ENCODE measurements around the gene FBLN1. TPM values are rescaled to one million over a fixed set of nuclear protein-coding genes. Genes with fewer than 3 reads are reported as not detected.

Gene FBLN1
- total and polyA plus RNA-seq, 2 donors (not counting 1 experiment from before 2014, with no cell fraction given), result not detected

DNA sequence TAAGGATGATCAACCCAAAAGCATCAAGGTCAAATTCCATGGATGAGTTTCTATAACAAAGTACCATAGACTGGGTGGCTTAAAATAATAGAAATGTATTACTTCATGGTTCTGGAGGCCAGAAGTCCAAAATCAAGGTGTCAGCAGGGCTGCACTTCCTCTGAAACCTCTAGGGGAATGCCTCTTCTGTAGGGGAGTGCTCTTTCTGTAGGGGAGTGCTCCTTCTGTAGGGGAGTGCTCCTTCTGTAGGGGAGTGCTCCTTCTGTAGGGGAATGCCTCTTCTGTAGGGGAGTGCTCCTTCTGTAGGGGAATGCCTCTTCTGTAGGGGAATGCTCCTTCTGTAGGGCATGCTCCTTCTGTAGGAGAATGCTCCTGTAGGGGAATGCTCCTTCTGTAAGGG, 65.5 kb downstream of the FBLN1 start:
- peaks cover 0 to 16% (median 0%) of the 10 kb centered on the region in 4 experiments for H3K27me3 ChIP-seq (replicated peaks in 1 of 4; ENCODE audit: control extremely low read depth in 1 of 4, control insufficient read depth in 3 of 4, insufficient read depth in 4 of 4, low read length in 3 of 4)
- no peak overlapping the region for H3K27ac Mint-ChIP-seq
- H3K4me3 ChIP-seq (ENCODE audit: control extremely low read depth in 1 of 5, extremely low read depth in 1 of 5, insufficient read depth in 1 of 5, low read depth in 2 of 5, low read length in 4 of 5), result no peak overlapping the region
- H3K27ac ChIP-seq (ENCODE audit: low read length in 2 of 2), result no peak overlapping the region
- H3K27me3 Mint-ChIP-seq, result peaks cover 28% of the 10 kb centered on the region
- H3K4me3 Mint-ChIP-seq, result no peak overlapping the region
- intact Hi-C loops (cut with micrococcal nuclease), result no loop called here
- H3K79me2 ChIP-seq (ENCODE audit: control insufficient read depth, insufficient read depth, low read length), result no peaks in the 10 kb centered on the region
- no peaks in the 10 kb centered on the region for H4K20me1 ChIP-seq (ENCODE audit: control insufficient read depth, insufficient read depth, low read length, poor library complexity, severe bottlenecking)
- H3K4me1 Mint-ChIP-seq, result no peaks in the 10 kb centered on the region
- peaks cover 3% of the 10 kb centered on the region for H3K9me3 Mint-ChIP-seq (ENCODE audit: insufficient read depth)
- H2AFZ ChIP-seq (ENCODE audit: insufficient read depth, low read depth, low read length, poor library complexity, severe bottlenecking), result no peak overlapping the region
- TF ChIP-seq, protein P1, sequence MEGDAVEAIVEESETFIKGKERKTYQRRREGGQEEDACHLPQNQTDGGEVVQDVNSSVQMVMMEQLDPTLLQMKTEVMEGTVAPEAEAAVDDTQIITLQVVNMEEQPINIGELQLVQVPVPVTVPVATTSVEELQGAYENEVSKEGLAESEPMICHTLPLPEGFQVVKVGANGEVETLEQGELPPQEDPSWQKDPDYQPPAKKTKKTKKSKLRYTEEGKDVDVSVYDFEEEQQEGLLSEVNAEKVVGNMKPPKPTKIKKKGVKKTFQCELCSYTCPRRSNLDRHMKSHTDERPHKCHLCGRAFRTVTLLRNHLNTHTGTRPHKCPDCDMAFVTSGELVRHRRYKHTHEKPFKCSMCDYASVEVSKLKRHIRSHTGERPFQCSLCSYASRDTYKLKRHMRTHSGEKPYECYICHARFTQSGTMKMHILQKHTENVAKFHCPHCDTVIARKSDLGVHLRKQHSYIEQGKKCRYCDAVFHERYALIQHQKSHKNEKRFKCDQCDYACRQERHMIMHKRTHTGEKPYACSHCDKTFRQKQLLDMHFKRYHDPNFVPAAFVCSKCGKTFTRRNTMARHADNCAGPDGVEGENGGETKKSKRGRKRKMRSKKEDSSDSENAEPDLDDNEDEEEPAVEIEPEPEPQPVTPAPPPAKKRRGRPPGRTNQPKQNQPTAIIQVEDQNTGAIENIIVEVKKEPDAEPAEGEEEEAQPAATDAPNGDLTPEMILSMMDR (IDR thresholded peaks at IDR 0.05), result no peak
- no peak for TF ChIP-seq EZH2 (IDR thresholded peaks at IDR 0.05; ENCODE audit: borderline replicate concordance, insufficient read depth, low read depth, low read length, poor library complexity, severe bottlenecking)
- no peaks in the 10 kb centered on the region for H3K36me3 ChIP-seq (replicated peaks in 1 of 2; ENCODE audit: control extremely low read depth in 1 of 2, control insufficient read depth in 1 of 2, extremely low read depth in 1 of 2, insufficient read depth in 2 of 2, low read length in 1 of 2)
- H3K9me3 ChIP-seq (ENCODE audit: control extremely low read depth in 1 of 3, control insufficient read depth in 2 of 3, insufficient read depth in 1 of 3, low read length in 2 of 3), result peaks cover 4 to 24% (median 10%) of the 10 kb centered on the region in 3 donors
- ChIA-PET CTCF (no interaction called here), POLR2A (no interaction called here)
- no peak for DNase-seq
- H3K9ac ChIP-seq (ENCODE audit: low read length), result no peak overlapping the region
- no peak for ATAC-seq (ENCODE audit: low read depth)
- H3K4me2 ChIP-seq (replicated peaks; ENCODE audit: low read depth, low read length, poor library complexity, severe bottlenecking), result no peak overlapping the region
- H3K4me1 ChIP-seq (ENCODE audit: control insufficient read depth in 2 of 2, insufficient read depth in 2 of 2, low read length in 2 of 2), result no peaks in the 10 kb centered on the region

- ChIA-PET CTCF (no interaction called here), POLR2A (no interaction called here)
- peaks cover 4 to 28% (median 10%) of the 10 kb centered on the region in 3 donors for H3K9me3 ChIP-seq (ENCODE audit: control extremely low read depth in 1 of 3, control insufficient read depth in 2 of 3, insufficient read depth in 1 of 3, low read length in 2 of 3)
- no peaks in the 10 kb centered on the region for H3K36me3 ChIP-seq (replicated peaks in 1 of 2; ENCODE audit: control extremely low read depth in 1 of 2, control insufficient read depth in 1 of 2, extremely low read depth in 1 of 2, insufficient read depth in 2 of 2, low read length in 1 of 2)
- Mint-ChIP-seq H3K27me3 (peaks cover 16% of the 10 kb centered on the region), H3K27ac (no peak overlapping the region), H3K4me1 (no peaks in the 10 kb centered on the region), H3K4me3 (no peak overlapping the region), H3K9me3 (ENCODE audit: insufficient read depth) (peaks cover 3% of the 10 kb centered on the region)
- TF ChIP-seq, protein P1 (IDR thresholded peaks at IDR 0.05), result no peak
- no peak for TF ChIP-seq EZH2 (IDR thresholded peaks at IDR 0.05; ENCODE audit: borderline replicate concordance, insufficient read depth, low read depth, low read length, poor library complexity, severe bottlenecking)
- no peaks in the 10 kb centered on the region for H3K79me2 ChIP-seq (ENCODE audit: control insufficient read depth, insufficient read depth, low read length)
- no peak overlapping the region for H3K27ac ChIP-seq (ENCODE audit: low read length in 2 of 2)
- no peak overlapping the region for H3K9ac ChIP-seq (ENCODE audit: low read length)
- no peak overlapping the region for H3K4me2 ChIP-seq (replicated peaks; ENCODE audit: low read depth, low read length, poor library complexity, severe bottlenecking)
- H3K4me3 ChIP-seq (ENCODE audit: control extremely low read depth in 1 of 5, extremely low read depth in 1 of 5, insufficient read depth in 1 of 5, low read depth in 2 of 5, low read length in 4 of 5), result no peak overlapping the region
- peaks cover 0 to 16% (median 0%) of the 10 kb centered on the region in 4 experiments for H3K27me3 ChIP-seq (replicated peaks in 1 of 4; ENCODE audit: control extremely low read depth in 1 of 4, control insufficient read depth in 3 of 4, insufficient read depth in 4 of 4, low read length in 3 of 4)
- H4K20me1 ChIP-seq (ENCODE audit: control insufficient read depth, insufficient read depth, low read length, poor library complexity, severe bottlenecking), result no peaks in the 10 kb centered on the region
- DNase-seq, result no peak
- no peak overlapping the region for H2AFZ ChIP-seq (ENCODE audit: insufficient read depth, low read depth, low read length, poor library complexity, severe bottlenecking)
- no peaks in the 10 kb centered on the region for H3K4me1 ChIP-seq (ENCODE audit: control insufficient read depth in 2 of 2, insufficient read depth in 2 of 2, low read length in 2 of 2)
- intact Hi-C loops (cut with micrococcal nuclease), result no loop called here
- no peak for ATAC-seq (ENCODE audit: low read depth)
Measured at GRCh38 chr22:45571089-45571488, 68.4 kb downstream of the FBLN1 start.

All from B cell (primary cell).